NCI-H1092 treated with DMSO at 0.1 percent for 48 hours (cell line): ENCODE results near the gene PRKG2.

Experiments used
- DNase-seq: peaks from one replicate; lab custom pipeline; 2025; lab: John Stamatoyannopoulos, UW

Gene PRKG2

DNA sequence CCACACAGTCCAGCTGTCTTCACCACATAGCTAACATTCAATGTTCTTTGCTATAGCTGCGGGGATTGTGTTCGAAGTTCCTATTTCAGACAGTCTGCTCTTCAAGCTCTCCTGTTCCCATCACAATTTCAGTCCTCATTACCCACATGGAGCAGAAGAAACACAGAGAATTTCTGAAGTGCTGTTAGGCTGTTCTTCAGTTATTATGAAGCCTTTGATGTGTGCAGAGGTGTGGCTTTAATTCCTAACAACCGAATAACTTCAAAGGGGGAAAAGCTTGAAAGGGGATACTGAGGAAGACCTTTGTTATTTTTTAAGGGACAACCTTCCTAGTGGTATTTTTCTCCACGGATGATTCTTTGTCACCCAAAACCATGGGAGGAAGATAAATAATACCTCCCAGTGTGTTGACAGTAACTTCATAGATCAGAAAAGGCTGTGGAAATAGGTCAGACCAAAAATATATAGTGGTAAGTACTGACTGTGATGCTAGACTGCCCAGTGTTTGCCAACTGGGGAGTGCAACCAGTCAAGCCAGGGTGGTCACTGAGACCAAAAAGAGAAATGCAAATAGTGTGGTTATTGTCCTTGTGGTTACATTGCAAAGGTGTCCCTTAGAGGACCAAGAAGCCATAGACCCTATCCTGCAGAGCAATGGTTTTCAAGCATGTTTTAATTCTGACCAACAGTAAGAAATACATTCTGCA lies 52.1 kb downstream of the PRKG2 start:
- no peak for DNase-seq

DNA sequence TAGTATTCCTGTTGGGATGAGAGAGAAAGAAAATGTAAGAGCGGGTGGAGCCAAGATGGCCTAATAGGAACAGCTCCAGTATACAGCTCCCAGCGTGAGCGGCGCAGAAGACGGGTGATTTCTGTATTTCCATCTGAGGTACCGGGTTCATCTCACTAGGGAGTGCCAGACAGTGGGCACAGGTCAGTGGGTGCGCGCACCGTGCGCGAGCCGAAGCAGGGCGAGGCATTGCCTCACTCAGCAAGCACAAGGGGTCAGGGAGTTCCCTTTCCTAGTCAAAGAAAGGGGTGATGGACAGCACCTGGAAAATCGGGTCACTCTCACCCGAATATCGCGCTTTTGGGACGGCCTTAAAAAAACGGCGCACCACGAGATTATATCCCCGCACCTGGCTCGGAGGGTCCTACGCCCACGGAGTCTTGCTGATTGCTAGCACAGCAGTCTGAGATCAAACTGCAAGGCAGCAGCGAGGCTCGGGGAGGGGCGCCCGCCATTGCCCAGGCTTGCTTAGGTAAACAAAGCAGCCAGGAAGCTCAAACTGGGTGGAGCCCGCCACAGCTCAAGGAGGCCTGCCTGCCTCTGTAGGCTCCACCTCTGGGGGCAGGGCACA lies 61.2 kb downstream of the PRKG2 start:
- peak; percentile 36 for DNase-seq

DNA sequence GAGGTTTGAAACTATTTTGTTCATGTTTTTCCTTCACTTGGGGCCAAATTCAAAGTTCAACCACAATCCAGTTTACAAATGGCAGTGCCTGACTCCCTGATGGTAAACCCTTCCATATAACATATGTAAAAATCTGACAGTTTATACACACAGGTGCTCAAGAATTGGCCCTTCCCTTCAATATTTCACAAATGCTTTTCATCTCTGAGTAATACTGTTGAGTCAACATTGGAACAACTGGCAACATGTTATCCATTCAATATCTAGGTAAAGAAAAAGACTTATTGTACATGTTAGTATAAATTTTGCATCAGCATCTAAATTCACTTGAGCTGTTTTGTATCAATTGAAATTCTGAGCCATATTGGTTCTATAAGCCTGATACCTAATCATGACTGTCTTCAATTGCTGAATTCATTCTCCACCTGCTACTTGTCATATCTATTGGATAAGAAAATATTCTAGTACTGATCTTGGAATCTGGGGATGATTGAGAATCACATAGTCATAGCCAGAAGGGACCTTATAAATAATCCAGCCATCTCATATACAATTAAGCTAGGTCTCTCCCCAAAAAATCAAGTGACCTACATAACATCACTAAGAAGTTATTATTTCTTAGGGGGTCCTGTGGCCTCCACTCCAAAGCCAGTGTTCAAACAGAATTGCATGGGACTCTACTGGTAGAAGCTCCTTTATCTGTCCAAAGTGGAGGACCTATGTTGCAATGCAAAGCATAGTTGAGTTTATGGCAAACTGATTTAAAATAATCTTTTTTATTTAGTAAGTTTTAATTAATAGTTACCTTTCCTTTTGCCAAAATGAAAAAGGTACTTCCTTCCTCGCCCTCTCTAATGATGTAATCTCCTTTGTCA lies 61.9 kb downstream of the PRKG2 start:
- peak; percentile 25 for DNase-seq

DNA sequence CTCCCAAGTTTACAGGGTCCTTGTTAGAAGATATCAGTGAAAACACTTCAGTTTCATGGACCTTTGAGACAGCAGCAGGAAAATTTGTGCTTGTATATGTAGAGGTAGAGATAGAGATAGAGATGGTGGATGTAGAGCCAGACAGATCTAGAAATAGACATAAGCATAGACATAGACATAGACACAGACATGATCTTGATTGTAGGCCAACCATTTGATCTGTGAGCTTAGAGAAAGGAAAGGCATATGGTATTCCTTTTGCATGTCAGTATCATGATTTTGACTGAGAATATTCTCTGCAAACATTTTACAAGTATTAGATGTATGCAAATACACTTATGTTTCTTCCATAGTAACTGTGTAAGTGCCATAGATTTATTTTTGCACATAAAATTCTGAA lies 65.0 kb downstream of the PRKG2 start:
- DNase-seq, result no peak

DNA sequence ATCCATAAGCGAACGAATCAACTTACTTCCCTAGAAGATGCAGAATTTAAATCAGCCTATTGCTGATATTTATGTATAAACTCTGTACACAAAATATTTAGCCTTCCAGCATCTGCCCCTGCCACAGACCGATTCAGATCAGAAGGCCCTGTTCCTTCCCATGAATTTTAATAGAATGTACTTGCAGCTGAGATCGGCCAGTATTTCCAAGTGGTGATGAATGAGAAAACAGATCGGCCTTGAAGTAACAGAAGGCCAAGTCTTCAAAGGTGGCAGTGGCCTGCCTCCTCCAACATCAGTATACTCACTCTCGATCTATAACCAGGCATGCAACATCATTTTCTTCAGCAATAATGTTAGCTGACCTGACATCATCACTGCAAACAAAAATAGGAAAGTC lies 66.4 kb downstream of the PRKG2 start:
- no peak for DNase-seq

DNA sequence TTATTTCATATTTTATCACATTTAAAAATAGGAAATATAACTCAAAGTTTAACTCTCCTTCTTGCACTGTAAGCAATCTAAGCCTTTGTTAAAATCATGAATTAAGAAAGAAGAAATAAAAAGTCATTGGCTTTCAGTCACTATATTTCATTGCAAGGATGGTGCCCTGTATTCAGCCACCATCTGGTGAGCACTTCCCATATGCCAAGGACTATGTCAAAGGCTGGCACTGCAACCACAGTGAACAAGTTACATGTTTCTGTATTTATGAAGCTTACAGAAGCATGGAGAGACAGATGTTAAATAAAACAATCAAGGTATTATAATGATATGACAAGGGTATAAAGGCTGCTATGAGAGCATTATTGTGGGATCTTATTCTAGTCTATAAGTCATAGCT lies 68.6 kb downstream of the PRKG2 start:
- DNase-seq, result no peak

DNA sequence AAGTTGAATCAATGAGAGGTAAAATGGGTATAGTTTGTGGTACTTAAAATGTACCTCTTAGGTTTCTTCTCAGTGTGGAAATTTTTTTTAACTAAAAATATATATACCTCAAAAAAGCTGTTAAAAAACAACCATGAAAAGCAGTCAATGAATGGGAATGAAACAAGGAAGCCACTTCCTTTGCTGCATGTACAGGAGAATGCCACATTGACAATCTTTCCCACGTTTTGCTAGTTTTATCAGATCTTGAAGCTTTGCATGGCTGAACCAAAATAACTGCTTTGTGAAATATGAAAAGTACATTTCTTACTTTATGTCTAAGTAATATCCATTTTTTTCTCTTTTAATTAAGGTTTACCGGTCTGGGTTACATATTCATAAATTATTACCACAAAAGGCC lies 71.8 kb downstream of the PRKG2 start:
- no peak for DNase-seq

DNA sequence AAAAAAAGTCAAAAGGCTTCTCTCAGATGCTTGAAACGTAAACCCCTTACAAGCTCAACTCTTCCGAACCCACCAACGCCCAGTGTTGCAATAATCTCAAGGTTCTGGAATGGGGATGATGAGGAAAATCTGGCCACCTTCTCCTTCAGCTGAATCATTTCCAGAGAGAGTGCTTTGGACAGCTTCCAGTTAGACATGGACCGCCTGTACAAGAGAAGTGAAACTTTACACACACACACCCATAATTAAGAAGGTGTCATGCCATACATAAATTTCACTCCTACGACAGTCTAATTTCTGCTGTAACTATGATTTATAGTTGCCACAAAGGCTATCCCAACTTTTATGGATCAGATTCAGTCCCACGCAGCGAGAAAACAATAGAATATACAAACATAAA lies 72.3 kb downstream of the PRKG2 start:
- DNase-seq, result no peak

DNA sequence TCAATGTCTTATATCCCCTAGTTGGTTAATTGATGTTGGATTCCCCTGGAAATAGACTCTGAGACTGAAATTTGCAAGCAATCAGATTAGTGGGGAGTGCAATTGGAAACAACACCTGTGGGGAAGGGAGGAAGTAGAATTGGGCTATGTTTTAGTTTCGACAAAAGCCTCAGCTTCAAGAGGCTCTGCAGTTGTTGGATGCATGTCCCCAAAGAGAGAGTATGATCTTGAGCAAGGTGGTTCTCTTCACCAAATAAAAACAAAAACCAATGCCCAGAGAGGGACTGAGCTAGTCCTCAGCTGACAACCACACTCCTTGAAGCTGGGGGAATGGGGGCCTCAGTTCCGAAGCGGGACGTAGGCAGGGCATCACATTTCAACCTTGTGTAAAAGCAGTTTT lies 77.1 kb downstream of the PRKG2 start:
- no peak for DNase-seq

DNA sequence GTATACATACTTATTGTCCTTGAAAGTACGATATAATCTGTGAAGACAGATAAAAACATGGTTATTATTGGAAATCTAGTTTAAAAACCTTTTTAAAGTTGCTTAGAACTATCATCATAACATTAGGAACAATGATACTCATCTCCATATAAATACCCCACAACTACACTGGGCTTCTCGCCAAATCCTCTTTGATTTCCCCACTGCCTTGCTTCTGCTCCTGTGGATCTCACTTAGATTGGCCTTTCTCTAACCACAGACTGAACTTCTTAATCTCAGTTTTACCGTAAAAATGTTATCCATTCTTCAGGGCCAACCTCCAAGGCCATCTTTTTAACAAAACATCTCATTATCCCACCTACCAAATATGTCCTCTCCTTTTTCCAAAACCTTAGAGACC lies 77.6 kb downstream of the PRKG2 start:
- no peak for DNase-seq

DNA sequence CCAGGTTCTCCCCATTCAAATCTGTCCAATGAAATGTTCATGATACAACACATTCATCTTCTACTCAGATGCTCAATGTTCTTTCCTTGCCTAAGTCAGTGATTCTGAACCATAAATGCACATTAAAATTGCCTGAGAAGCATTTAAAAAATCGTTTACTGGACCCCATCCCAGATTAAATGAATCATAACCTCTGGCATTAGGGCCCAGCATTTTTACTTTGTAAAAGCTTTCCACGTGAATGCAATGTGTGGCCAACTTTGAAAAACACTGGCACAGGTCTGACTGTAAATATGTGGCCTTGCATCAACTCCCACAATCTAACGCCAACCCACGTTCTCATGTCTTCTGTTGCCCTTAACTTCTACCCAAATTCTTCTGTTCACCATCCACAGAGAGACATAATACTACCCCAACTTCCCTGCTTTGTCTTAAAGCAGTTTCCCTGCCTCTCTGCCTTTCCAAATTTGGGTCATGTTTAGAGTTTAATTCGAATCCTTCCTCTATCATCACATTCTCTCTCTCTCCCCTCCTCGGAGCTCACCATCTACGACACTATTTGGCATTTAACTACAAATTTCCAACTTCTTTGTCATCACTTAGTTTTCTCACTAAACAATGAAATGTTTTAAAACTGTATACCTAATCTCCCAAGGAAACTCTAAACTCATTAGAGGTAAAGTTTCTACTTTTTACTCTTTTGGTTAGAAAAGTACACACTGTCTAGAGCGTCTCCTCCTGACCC lies 78.7 kb downstream of the PRKG2 start:
- no peak for DNase-seq

DNA sequence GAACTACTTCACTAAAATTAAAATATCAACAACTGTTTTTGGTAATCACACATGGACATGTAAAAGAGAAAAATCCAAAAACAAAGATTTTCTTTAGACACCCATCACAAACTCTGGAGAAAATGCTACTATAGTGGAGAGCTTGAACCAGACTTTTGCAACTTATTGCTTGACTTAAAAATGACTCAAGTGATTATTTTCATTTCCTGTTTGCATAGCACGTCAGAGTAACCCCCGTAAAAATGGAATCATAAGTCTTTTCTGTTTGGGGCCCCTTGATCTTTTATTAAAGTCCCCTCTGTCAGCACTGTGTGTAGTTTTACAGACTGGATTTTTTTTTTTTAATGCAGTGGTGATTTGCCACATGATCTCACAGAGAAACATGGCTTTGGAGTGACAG lies 79.5 kb downstream of the PRKG2 start:
- DNase-seq, result no peak

DNA sequence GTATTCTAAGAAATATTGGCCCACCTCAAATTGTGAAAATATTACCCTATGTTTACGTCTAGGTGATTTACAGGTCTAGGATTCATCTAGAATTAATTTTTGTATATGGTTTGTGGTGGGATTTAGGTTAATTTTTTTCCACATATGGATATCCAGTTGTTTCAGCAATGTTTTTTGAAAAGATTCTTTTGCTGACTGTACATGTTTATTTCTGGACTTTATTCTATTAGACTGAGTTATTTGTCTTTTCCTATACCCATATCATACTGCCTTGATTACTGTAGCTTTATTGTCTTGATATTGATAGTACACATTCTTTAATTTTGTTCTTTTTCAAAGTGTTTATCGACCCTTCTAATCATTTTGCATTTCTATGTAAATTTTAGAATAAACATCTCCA lies 83.5 kb downstream of the PRKG2 start:
- no peak for DNase-seq

DNA sequence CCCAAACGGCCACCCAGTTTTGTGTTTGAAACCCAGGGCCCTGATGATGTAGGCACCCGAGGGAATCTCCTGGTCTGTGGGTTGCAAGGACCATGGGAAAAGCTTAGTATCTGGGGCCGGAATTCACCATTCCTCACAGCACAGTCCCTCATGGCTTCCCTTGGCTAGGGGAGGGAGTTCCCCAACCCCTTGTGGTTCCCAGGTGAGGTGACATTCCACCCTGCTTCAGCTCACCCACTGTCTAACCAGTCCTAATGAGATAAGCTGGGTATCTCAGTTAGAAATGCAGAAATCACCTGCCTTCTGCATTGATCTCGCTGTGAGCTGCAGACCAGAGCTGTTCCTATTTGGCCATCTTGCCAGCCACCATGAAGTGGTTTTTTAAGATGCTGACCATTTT lies 84.0 kb downstream of the PRKG2 start:
- no peak for DNase-seq

DNA sequence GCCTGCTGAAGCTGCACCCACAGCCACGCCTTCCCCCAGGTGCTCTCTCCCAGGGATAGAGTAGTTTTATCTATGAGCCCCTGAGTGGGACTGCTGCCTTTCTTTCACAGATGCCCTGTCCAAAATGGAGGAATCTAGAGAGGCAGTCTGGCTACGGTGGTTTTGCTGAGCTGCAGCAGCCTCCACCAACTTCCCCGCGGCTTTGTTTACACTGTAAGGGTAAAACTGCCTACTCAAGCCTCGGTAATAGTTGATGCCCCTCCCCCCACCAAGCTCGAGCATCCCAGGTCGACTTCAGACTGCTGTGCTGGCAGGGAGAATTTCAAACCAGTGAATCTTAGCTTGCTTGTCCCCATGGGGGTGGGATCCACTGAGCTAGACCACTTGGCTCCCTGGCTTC lies 84.5 kb downstream of the PRKG2 start:
- DNase-seq, result no peak

DNA sequence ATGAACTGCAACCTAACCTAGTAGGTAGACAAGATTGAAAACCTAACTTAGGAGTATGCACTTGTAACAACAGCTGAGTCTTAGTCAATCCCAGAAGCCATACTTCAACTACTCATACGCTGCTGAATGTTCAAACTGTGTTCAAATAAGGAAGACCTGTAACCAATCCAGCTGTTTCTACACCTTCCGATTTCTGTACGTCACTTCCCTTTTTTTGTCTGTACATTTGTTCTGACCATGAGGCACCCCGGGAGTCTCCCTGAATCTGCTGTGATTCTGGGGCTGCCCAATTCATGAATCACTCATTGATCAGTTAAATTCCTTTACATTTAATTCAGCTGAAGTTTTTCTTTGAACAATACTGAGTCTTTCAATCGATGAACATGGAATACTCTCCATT lies 95.0 kb downstream of the PRKG2 start:
- no peak for DNase-seq

DNA sequence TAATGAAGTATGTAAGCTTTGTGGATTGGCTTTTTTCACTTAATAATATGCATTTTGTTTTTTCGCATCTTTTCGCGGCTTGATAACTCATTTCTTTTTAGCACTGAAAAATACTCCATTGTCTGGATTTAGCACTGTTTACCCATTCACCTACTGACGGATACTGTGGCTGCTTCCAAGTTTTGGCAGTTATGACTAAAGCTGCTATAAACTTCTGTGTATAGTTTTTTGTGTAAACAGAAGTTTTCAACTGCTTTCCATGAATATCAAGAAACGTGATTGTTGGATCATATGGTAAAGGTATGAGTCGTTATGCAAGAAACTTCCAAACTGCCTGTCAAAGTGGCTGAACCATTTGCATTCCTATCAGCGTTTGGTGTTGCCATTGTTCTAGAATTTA lies 96.9 kb downstream of the PRKG2 start:
- DNase-seq, result no peak

DNA sequence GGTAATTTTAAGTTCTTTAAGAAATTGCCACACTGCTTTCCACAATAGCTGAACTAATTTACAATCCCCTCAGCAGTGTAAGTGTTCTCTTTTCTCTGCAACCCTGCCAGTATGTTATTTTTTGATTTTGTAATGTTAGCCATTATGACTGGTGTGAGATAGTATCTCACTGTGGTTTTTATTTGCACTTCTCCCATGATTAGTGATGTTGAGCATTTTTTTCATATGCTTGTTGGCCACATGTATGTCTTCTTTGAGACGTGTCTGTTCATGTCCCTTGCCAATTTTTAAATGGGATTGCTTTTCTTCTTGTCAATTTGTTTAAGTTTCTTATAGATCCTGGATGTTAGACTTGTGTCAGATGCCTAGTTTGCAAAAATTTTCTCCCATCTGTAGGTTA lies 98.5 kb downstream of the PRKG2 start:
- no peak for DNase-seq

DNA sequence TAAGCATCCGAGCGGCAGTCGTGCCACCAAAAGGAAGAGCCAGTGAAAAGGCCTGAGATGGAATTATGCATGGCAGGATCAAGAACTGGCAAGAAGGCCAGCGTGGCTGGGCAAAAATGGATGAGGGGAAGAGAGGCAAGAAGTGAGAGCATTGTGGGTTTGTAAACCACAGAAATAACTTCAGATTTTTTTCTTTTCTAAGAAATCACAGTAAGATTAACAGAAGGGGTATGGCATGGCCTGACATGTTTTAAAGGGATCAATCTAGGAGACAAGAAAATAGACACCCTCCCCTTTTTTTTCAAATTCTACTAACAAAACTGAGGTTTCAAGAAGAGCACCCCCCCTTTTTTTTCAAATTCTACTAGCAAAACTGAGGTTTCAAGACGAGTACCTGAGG lies 102.0 kb downstream of the PRKG2 start:
- no peak for DNase-seq

DNA sequence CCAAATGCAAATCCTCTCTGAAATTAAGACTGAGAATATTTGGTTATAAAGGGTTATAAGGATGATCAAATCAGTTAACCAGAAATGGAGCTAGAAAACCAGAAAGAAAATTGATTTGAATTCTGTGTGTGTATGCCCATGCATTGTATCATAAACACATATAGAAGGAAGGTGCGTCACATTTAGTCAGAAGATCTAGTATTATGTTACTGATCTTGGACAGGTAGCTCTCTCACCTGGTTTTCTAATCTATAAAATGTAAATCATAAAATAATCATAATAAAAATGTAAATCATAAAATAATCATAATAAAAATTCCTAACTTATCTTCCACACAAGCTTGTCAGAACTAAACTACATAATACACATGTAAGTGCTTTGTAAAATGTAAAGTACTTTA lies 105.7 kb downstream of the PRKG2 start:
- no peak for DNase-seq

DNA sequence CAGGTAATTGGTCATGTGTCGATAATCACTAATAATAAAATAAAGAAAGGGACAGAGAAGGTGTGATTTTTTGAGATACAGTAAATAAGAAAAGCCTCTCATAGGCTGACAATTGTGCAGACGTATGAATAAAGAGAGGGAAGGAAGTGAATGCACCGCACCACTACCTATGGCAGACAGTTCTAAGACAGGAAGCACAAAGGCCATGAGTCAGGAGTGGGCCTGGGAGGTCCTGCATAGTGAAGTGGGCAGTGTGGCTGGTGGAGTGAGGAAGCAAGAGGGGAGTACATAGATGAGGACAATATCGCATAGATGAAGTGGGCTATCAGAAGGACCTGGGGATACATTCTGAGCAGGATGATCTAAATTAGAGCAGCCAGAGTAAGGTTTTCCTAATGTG lies 108.9 kb downstream of the PRKG2 start:
- no peak for DNase-seq

DNA sequence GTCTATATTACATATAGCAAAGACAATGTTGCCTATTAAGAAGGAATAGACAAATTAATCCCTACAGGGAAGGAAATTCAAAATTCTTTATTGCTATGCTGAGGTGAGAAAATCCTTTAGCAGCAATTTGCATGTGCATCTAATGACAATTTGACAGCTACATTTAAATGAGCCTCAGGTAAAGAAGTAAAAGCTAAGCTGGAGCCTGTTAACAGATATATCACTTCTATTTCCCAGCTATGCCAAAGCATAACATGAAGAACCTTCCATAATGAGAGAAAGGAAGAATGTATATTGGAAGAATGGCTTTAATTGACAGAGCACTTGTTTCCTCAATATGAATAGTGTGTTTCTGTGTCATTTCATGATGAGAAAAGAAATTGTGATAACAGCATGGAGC lies 112.9 kb downstream of the PRKG2 start:
- DNase-seq, result no peak

DNA sequence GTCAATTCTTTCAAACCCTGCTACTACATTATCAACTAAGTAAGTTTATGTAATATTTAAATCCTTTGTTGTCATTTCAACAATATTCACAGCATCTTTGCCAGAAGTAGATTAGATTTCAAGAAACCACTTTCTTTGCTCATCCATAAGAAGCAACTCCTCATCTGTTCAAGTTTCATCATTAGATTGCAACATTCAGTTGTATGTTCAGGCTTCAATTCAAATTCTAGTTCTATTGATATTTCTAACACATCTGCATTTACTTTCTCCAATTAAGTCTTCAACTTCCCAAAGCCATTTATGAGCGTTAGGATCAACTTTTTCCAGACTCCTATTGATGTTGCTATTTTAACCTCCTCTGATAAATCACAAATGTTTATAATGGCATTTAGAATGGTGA lies 118.5 kb downstream of the PRKG2 start:
- no peak for DNase-seq
